K562 (cell line): ENCODE measurements around the gene COQ5. TPM values are rescaled to one million over a fixed set of nuclear protein-coding genes. Genes with fewer than 3 reads are reported as not detected.

Experiments used
- AFF4 ChIP-seq: sonication (generic); formaldehyde crosslinking; IDR thresholded peaks from 2 replicates; pipeline ENCODE4 v1.8.0; 2023; ENCODE audit warnings: mild to moderate bottlenecking, missing genetic modification reagents
- ARID3A ChIP-seq: IDR thresholded peaks from 2 replicates; pipeline ENCODE4 v1.6.1; 2012; ENCODE audit warnings: low read depth, low read length, improper control_type of control experiment, borderline replicate concordance
- ESRRA ChIP-seq: fragments of 450-650 bp; IDR thresholded peaks from 2 replicates; pipeline ENCODE4 v1.6.1; 2014; ENCODE audit warnings: low read depth, mild to moderate bottlenecking, moderate library complexity, borderline replicate concordance
- ETV1 ChIP-seq: fragments of 450-650 bp; conservative IDR thresholded peaks from 2 replicates; pipeline ENCODE4 v1.6.1; 2016; ENCODE audit warnings: missing genetic modification characterization, control low read depth, low read depth, missing compliant biosample characterization
- GTF2F1 ChIP-seq: IDR thresholded peaks from 2 replicates; pipeline ENCODE4 v1.6.1; 2011; ENCODE audit warnings: low read depth, low read length, improper control_type of control experiment
- HCFC1 ChIP-seq: IDR thresholded peaks from 2 replicates; pipeline ENCODE4 v1.6.1; 2012; ENCODE audit warnings: low read depth, low read length, improper control_type of control experiment
- HDAC8 ChIP-seq: fragments of 450-650 bp; IDR thresholded peaks from 2 replicates; pipeline ENCODE4 v1.6.1; 2016; ENCODE audit warnings: mild to moderate bottlenecking, missing genetic modification characterization, moderate library complexity, missing compliant biosample characterization
- JUND ChIP-seq, 2 experiments: IDR thresholded peaks; 2 replicates in 1 of 2; 3 replicates in 1 of 2; pipeline ENCODE4 v1.6.1; 2011; ENCODE audit warnings: borderline replicate concordance in 2 of 2, low read depth in 2 of 2, low read length in 2 of 2, improper control_type of control experiment in 1 of 2, missing biosample characterization in 1 of 2, missing genetic modification characterization in 1 of 2, missing genetic modification reagents in 1 of 2
- NEUROD1 ChIP-seq: fragments of 150-350 bp; IDR thresholded peaks from 2 replicates; pipeline ENCODE4 v1.6.1; 2014; ENCODE audit warnings: borderline replicate concordance, low read length, low read depth; ENCODE audit not compliant: partially characterized antibody
- RCOR1 ChIP-seq, 2 experiments: IDR thresholded peaks; 2 replicates each; pipeline ENCODE4 v1.6.1; 2012; ENCODE audit warnings: low read depth in 2 of 2, low read length in 2 of 2, borderline replicate concordance in 1 of 2, improper control_type of control experiment in 1 of 2
- SP2 ChIP-seq: IDR thresholded peaks from 2 replicates; pipeline ENCODE4 v1.6.1; 2011; ENCODE audit warnings: mild to moderate bottlenecking, low read depth, low read length, moderate library complexity; ENCODE audit not compliant: poor library complexity, severe bottlenecking; ENCODE audit errors: extremely low read depth
- SRSF9 ChIP-seq: fragments of 200-400 bp; formaldehyde crosslinking; IDR thresholded peaks from 2 replicates; pipeline ENCODE4 v1.6.1; 2017; ENCODE audit warnings: low read depth, low read length, borderline replicate concordance
- TFAP4 ChIP-seq: sonication (generic); formaldehyde crosslinking; IDR thresholded peaks from 2 replicates; pipeline ENCODE4 v1.8.0; 2022; ENCODE audit warnings: missing genetic modification reagents, mild to moderate bottlenecking, moderate library complexity, borderline replicate concordance
- TOE1 ChIP-seq, 2 experiments: fragments of 450-650 bp in 1 of 2; sonication (generic) in 1 of 2; formaldehyde crosslinking in 1 of 2; IDR thresholded peaks; 2 replicates each; pipeline versions ENCODE4 v1.7.1 to v1.8.0; 2016 to 2022; ENCODE audit warnings: borderline replicate concordance in 2 of 2, mild to moderate bottlenecking in 2 of 2, antibody characterized with exemption in 1 of 2, inconsistent platforms in 1 of 2, low read depth in 1 of 2, missing genetic modification reagents in 1 of 2, moderate library complexity in 1 of 2
- ZNF354B ChIP-seq: fragments of 250-450 bp; sonication (Bioruptor Pico); IDR thresholded peaks from 2 replicates; pipeline ENCODE4 v1.4.0; 2020
- ZNF449 ChIP-seq: fragments of 250-450 bp; sonication (Bioruptor Pico); IDR thresholded peaks from 2 replicates; pipeline ENCODE4 v1.8.0; 2022; ENCODE audit warnings: moderate library complexity, mild to moderate bottlenecking, inconsistent platforms
- polyA plus RNA-seq, 8 experiments: library from polyadenylated mRNA; depleted of rRNA in 4 of 8; stranded (reverse) in 5 of 8; unstranded in 3 of 8; fragments of >200 nt; fragmentation: Nextera tagmentation in 2 of 8; fragmentation: Illumina TruSeq in 1 of 8; extraction: Ambion mirVana in 2 of 8; extraction: Trizol in 1 of 8; gene quantifications; 2 replicates each; pipeline versions ENCODE4 v1.2.1 to v1.2.3, GENCODE V29; 2011 to 2014; ENCODE audit warnings: inconsistent platforms in 1 of 8, missing spikeins in 1 of 8
- total RNA-seq, 7 experiments: library from RNA; depleted of rRNA in 6 of 7; stranded (reverse); fragments of >200 nt in 6 of 7; fragmentation: Illumina TruSeq in 2 of 7; extraction: Trizol in 2 of 7; gene quantifications; 2 replicates each; pipeline versions ENCODE4 v1.2.1 to v1.2.3, GENCODE V29; 2011 to 2021; ENCODE audit warnings: low replicate concordance in 1 of 7

COQ5 gene
- total and polyA plus RNA-seq, 9 of the 15 experiments (the other 6 are each of a cell fraction or from before 2014, with no cell fraction given): 19.2 to 59.7 (median 30.4) TPM

GRCh38 chr12:120468325-120468820 lies 60.6 kb downstream of the COQ5 start (continued):
- TF ChIP-seq ZNF449 (CRISPR knock-in tag) (no peak), ESRRA (0 out of 2 replicates have a peak, but pooled peaks have one; percentile 14), ETV1 (tag) (peak; percentile 29; the same call in 1 of the 2 replicates), NEUROD1 (peak; percentile 85), GTF2F1 (no peak), RCOR1 (IDR thresholded peaks at IDR 0.05; ENCODE audit: borderline replicate concordance in 1 of 2, low read depth in 2 of 2, low read length in 2 of 2) (peak in 1 of 2 experiments; percentile 64; a peak in 1 of 4 replicates), ZNF354B (CRISPR knock-in tag) (no peak), JUND (IDR thresholded peaks at IDR 0.05; ENCODE audit: borderline replicate concordance, low read depth, low read length) (peak; percentile 22; the same call in 1 of the 2 replicates), JUND (tag; IDR thresholded peaks at IDR 0.05; ENCODE audit: borderline replicate concordance, low read depth, low read length) (0 out of 3 replicates have a peak, but pooled peaks have one; percentile 5), SP2 (no peak), HCFC1 (peak; percentile 7; the same call in 1 of the 2 replicates), ARID3A (no peak), HDAC8 (no peak), SRSF9 (no peak), TFAP4 (CRISPR knock-in tag) (peak; percentile 51; the same call in 1 of the 2 replicates), AFF4 (CRISPR knock-in tag) (no peak), TOE1 (IDR thresholded peaks at IDR 0.05; ENCODE audit: borderline replicate concordance) (peak; percentile 15; the same call in 1 of the 2 replicates), TOE1 (CRISPR knock-in tag; IDR thresholded peaks at IDR 0.05; ENCODE audit: borderline replicate concordance, low read depth) (no peak)
